Glomerular visceral epithelial cell (primary cell): ENCODE data around the gene QRFP.
A peak's percentile ranks its signal among the peaks of the same experiment; 100 is the strongest.
"Not testable (repeated sequence)": the region's sequence is repeated elsewhere in the genome, so short reads cannot be mapped to it uniquely, and the experiment has no call there.

Experiments used
- DNase-seq: peaks from one replicate; pipeline ENCODE4 v3.0.0-alpha.2; 2016; ENCODE audit errors: extremely low spot score

Gene QRFP

GRCh38 chr9:130849356-130849755 lies 47.3 kb downstream of the QRFP start:
- no peak for DNase-seq

GRCh38 chr9:130848514-130848913 lies 48.1 kb downstream of the QRFP start:
- DNase-seq, result not testable (repeated sequence)

GRCh38 chr9:130847306-130848217 lies 49.0 kb downstream of the QRFP start:
- DNase-seq, result peak; percentile 95

GRCh38 chr9:130846487-130847305 lies 49.9 kb downstream of the QRFP start:
- DNase-seq, result peak; percentile 92

- DNase-seq, result peak; percentile 76
Observed at GRCh38 chr9:130845901-130846481, 50.6 kb downstream of the QRFP start.

- DNase-seq, result no peak
Observed at GRCh38 chr9:130845254-130845653, 51.4 kb downstream of the QRFP start.

GRCh38 chr9:130844044-130844451 lies 52.6 kb downstream of the QRFP start:
- no peak for DNase-seq

- DNase-seq, result no peak
Observed at GRCh38 chr9:130843049-130843908, 53.3 kb downstream of the QRFP start.
